ENCODE results near the gene MVK.

The MVK gene

DNA sequence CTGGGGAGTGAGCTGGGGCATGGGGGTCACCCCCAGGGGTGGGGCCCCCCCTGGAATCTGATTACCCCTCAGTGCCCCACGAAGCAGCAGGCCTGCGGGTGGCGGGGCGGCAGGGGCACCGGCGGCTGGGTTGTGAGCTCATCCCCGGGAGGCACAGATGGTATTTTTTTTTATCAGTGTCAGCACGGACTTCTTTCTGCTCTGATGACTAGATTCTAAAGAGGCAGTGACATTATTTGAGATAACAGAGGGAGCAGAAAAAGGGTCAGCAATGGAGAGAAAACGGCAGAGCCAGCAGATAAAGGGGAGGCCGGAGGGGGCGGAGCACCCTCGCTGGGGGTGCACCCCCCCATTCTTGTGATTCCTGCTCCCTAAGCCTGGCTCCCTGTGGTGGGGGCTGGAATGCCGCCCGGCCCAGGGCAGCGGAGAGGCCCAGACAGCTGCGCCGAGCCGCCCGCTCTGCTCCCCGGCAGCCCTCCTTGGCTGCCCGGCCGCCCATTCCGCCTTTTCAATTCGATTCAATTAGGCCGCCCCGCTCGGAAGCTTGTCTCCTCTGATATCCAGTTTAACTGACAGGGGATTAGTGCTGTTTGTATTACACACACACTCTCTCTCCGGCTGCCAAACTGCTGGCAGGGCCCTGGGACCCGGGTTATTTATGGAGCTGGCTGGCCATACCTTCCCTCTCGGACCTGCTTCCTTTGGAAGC lies 32.9 kb downstream of the MVK start:
- DNase-seq (ENCODE audit: low read depth in 2 of 2), result no peak

DNA sequence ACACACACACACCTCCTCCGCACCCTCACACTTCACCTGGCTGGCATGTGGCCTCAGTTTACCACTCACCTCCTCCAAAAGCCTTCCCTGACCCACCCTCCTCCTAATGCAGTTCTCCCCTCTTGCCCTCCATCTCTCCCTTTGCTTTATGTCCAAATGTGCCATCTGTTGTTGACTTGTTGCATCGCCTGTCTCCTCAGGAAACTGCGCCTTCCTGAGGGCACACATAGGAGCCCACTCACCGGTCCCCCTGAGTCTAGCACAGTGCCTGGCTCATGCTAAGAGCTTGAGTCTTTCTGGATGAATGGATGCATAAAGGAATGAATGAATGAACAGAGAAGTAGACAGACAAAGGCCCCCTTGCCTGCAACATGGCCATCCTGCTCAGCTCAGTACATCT lies 34.0 kb downstream of the MVK start:
- DNase-seq (ENCODE audit: low read depth in 2 of 2), result no peak

DNA sequence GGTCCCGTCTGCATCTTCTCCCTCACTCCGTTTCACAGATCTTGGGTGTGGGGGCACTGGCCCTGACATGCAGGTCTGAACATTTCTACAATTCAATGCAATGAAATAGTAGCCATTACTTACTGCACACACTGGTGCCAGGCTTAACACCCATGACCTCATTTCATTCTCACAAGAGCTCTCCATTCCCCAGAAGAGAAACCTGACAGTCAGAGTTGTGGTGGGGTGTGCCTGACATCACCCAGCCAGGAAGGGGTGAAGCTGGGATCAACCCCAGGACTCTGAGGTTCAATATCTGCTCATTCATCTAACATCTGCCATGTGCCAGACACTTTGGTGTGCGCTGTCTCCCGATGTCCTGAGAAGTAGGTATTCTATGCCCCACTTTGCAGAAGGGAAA lies 34.7 kb downstream of the MVK start:
- no peak for DNase-seq (ENCODE audit: low read depth in 2 of 2)

DNA sequence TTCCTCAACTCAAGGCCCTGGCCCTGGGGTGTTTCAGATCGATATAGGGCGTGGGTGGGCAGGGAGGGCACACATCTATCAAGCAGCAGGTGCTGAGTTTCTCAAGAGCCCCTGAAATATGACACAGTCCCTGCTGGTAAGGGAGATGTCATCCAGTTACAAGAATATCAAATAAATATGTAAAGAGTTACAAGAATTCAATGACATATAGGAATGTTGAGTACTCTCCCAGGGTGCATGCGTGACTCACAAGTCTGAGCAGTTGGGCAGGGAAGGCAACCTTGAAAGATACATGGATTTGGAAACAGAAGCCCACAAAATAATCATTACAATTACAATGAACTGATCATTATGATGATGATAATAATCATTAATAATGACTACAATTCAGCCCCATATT lies 35.2 kb downstream of the MVK start:
- no peak for DNase-seq (ENCODE audit: low read depth in 2 of 2)

DNA sequence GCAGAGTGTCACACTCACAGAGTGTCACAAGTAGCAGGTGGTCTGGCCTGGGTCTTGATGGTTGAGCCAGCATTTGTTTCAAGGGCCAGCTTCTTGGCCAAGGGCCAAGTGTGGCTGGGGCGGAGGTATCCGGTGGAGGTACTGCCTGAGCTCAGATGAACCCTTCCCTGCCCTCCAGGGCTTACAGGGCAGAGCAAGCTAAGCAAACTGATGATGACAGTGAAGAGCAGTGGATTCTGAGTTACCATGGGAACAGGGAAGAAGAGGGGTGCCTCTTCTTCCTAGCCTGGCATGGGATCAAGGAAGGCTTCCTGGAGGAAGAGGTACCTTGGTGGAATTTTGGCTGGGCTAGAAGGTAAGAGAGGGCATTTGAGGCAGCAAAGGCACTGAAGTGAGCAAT lies 35.7 kb downstream of the MVK start:
- no peak for DNase-seq (ENCODE audit: low read depth in 2 of 2)

DNA sequence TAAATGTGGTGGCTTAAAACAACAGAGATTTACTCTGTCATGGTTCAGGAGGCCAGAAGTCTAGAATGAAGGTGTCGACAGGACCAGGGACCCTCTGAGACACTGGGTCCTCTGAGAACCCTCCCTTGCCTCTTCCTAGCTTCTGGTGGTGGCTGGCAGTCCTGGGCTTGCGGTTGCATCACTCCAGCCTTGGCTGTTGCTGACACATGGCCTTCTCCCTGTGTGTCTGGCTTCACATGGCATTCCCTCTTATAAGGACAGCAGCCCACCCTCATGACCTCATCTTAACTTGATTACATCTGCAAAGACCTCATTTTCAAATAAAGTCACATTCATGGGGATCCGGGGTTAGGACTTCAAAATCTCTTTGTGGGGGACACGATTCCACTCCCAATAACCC lies 36.9 kb downstream of the MVK start:
- DNase-seq (ENCODE audit: low read depth in 2 of 2), result no peak

DNA sequence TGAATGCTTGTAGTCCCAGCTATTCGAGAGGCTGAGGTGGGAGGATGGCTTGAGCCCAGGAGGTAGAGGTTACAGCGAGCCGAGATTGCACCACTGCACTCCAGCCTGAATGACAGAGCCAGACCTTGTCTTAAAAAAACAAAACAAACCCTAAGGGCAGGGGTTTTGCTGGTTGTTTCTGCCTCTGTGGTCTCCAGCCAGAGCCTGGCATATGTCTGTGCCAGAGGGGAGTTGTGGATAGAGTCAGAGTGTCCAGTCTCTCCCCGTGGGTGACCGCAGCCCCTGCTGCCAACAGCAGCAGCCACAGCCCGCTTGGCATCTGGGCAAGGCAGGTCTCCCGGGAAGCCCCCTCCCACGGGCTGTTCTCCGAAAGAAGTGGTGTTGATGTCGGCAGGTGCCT lies 37.6 kb downstream of the MVK start:
- DNase-seq (ENCODE audit: low read depth in 2 of 2), result no peak

DNA sequence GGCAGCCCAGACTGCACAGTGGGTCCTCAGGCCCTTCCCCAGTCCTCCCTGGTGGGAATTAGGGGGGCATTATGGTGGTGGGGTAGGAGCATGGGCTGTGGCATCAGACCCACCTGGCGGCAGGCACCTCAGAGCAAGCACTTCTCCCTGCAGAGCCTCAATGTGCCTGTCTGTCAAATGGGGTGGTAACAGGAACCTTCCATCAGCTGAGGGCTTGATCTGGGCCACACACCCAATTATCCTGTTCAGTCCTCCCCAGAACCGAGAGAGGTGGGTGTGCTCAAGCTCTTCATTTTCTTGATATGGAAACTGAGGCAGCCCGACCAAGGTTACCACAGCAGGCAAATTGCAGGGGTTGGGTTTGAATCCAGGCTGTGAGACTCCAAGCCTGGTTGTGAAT lies 38.4 kb downstream of the MVK start:
- no peak for DNase-seq (ENCODE audit: low read depth in 2 of 2)

DNA sequence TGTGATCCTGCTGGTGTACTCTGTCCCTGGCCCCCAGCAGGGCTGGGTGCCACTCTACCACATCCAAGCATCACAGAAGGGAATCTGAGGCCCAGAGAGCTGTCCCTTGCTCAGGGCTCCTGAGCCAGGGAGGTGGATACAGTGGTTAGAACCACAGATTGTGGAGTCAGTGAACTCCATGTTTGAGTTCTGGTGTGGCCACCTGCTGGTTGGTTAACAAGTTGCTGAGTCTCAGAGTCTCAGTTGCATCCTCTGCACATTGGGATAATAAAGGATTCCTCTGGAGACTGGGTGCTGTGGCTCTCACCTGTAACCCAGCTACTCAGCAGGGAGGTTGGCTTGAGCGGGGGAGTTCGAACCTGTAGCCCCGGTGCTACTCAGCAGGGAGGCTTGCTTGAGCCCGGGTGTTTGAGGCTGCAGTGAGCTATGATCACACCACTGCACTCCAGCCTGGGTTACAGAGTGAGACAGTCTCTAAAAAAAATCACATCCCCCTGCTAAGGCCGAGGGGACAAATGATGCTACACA lies 39.4 kb downstream of the MVK start:
- no peak for DNase-seq (ENCODE audit: low read depth in 2 of 2)

DNA sequence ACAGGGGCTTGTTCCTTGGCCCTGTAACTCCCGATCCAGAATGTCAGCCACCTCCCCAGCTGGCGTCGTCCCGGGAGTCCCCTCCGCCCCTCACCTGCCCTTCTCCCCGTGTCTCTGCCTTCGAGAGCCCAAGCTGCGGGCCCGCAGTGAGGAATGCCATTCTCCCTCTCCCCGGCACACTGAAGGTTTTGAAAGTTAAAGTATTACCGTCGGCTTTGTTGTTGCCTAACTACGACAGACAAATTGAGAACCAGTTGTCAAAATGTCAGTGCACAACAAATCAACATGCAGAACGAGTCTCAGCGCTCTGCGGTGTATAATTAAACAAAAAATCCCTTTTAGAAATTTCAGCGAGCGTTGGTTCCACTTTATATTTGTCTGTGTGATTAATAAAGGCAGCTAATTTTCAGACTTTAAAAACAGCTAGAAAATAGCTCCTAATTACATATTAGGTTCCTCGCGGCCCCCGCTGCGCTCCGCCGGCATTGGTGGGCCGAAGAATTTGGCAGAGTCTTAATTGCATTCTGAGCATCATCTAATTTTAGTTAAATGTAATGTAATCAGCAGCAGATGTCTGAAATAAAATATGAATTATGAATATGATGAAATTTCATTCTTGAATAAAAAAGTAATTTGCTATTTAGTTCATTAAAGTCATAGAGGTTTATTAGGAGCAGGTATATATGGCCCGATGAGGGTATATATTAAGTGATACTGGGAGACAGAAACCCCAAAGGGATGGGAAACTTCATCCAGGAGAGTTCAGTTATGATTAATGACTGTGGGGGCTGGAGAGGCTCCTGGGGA lies 40.3 kb downstream of the MVK start:
- no peak for DNase-seq (ENCODE audit: low read depth in 2 of 2)

DNA sequence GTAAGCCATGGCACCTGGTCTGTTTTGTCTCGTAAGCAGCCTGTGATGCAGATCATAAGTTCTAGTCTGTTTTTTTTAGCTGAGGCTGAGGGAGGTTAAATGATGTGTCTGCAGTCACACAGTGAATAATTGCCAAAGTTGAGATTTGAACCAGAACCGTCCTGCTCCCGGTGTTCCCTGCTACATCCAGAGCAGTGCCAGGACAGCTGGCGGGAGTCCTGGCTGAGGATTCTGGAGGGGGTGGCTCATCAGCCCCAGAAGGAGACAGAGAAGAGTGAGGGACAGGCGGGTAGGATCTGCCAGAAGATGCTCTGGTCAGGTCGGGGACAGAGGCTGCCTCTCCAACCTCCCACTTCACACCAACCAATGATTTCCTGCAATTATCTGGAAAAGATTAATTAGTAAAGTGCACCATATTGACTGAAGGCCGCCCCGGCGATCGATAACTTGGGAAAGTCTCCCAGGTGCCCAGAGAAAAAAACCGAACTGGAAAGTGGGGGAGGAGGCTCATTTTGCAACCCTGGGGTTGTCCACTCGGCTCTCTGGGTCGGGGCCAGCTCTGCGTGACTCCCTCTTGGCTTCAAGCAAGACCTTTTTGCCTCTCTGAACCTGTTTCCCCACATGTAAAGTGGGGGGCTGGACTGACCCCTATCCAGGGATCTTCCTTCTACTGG lies 42.1 kb downstream of the MVK start:
- DNase-seq (ENCODE audit: low read depth in 2 of 2), result no peak

DNA sequence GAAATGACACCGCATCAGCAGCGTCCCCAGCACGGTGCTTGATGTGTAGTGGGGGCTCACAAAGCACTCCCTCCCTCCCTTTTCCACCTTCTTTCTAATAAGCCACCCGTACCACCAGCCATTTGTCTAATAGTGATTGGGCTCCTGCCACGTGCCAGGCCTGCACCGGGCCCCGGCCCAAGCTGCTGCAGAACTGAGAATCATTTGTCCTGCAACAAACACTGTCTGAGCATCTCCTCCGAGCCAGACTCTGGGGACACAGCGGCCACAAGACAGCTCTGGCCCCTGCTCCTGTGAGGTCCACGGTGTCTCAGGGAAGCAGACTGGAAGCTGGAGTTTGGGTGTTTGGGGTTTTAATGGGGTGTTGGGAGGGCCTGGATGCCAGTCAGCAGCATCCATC lies 43.9 kb downstream of the MVK start:
- DNase-seq (ENCODE audit: low read depth in 2 of 2), result no peak

DNA sequence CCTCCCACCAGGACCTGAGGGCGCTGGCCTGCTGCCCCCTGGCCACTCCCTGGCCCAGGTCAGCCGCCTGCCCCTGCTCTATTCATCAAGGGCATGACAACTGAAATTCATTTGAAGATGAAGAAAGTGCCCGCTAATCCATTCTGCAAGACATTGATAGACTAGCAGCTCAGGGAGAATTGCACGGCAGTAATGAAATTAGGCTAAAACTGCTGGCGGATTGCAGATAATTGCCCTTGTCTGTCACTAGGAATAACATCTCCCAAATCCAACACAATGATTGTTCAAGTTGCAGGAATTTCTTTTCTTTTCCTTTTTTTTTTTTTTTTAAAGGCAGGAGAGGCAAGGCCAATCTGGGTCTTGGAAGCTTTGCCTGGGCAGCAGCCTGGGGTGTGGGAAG lies 44.5 kb downstream of the MVK start:
- no peak for DNase-seq (ENCODE audit: low read depth in 2 of 2)

DNA sequence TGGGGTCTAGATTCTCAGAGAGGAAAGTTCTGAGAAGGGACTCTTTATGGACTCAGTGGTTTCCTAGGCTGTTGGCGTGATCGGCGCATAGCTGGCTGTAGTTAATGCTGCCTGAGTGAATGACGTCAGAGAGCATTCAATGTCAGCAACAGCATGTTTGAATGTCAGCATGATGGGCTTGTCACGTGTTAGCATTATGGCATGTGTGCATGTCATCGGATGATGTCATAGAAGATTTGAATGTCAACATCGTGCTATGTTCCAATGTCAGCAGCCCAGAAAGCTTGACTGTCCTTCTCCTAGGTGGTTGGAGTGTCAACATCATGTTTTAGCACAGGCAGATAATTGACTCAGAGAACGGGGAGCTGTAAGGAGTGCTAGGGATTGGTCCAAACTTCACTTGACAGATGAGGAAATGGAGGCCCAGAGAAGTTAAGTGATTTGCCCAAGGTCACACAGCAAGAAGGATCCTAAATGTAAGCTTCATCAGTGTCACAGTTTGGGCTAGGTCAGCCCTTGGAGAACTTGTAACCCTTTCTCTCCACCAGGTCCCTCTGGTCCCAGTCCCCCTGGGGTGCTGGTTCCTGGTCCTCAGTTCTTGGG lies 45.5 kb downstream of the MVK start:
- no peak for DNase-seq (ENCODE audit: low read depth in 2 of 2)

DNA sequence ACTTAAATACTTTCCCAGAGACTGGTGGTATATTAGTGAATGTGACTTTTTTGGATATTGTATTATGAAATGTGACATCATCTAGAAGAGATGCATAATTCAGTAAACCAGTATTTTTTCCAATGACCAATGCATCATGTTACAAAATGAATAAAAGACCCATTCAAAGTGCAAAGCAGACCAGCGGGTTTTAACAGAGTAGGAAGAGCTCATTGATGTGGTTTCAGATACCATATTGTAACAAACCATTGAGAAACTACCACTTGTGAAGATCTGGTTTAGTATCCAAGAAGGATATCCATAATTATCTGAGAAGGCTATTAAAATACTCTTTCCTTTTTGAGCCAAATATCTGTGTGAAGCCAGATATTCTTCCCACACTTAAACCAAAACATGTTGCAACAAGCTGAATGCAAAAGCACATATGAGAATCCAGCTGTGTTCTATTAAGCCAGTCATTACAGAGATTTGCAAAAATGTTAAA lies 47.7 kb downstream of the MVK start:
- DNase-seq (ENCODE audit: low read depth in 2 of 2), result no peak

DNA sequence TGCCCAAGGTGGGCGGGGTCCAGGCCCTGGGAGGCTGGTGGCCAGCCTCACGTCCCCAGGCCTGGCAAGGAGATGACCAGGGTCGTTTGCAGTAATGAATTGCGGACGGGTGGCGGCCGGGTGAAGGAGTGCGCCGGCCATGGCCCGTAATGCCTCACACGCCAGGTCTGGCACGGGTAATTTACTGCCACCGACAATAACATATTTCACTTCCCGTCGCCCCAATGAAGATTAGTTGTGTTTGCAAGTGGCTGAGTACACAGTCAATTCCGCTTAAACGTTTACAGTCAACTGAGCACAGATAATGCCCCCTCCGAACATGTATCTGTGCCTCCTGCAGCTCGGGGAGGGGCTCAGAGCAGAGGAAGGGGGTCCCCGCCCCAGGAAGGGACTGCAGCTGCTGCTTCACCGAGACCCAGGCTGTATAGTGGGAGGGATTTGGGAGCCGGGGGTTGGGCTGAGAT lies 48.3 kb downstream of the MVK start:
- DNase-seq (ENCODE audit: low read depth in 2 of 2), result no peak

DNA sequence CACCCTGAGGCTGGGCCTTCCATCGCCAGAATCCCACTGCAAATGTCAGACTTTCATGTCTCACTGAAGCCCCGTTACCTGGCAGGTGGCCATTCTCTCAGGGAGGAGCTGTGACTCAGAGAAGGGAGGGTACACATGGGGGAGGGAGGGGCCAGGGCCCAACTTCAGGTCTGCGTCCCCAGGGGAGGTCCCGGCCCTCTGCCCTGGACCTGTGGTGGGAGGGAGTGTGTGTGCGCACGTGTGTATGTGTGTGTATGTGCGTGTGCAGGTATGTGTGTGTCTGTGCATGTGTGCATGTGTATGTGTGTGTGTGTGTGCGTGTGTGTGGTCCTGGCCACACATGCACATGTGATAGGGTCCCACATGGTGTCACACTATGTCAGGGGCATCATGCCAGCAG lies 50.9 kb downstream of the MVK start:
- DNase-seq (ENCODE audit: low read depth in 2 of 2), result no peak

DNA sequence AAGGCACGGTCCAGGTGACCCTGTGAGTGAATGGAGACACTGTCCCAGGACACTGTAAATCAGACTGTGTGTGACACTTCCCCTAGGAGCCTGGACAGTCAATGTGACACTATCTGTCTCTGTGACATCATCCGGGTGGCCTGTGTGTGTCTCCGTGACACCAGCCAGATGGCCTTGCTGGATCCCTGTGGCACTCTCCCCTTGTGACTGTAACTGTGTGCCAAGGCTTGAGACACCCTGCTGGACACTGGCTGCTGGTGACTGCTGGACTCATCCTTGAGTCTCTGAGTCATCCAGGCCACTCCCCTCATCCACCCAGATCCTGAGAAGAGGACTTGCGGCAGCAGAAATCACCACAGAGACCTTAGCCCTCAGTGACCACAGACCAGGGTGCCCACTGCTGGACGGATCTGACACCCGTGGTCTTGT lies 51.6 kb downstream of the MVK start:
- no peak for DNase-seq (ENCODE audit: low read depth in 2 of 2)

DNA sequence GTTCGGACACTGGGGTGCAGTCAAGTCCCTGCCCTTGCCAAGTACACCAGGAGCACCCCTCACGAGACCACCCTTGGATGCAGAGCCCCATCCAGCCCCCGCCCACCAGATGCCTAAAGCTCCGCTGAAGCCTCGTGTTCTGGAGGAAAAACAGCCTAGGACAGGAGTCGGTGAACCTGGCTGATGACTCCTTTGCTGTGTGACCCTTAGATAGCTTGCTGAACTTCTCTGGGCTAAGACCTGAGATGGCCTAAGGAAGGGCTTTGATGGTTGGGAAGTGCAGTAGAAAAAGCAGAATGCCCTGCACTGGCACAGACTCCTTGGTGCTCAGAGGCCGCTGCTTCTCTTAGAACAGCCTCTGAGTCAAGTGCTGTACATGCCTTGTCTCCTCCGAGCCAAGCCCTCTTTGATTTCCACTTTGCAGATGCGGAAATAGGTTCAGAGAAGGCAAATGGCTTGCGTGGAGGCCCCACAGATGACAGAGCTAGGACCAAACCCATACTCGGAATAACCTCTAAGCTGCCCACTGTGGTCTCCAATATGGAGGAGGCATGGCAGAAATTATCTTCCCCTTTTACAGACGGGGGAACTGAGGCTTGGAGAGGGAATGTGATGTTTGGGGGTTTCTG lies 52.3 kb downstream of the MVK start:
- DNase-seq (ENCODE audit: low read depth in 2 of 2), result no peak

DNA sequence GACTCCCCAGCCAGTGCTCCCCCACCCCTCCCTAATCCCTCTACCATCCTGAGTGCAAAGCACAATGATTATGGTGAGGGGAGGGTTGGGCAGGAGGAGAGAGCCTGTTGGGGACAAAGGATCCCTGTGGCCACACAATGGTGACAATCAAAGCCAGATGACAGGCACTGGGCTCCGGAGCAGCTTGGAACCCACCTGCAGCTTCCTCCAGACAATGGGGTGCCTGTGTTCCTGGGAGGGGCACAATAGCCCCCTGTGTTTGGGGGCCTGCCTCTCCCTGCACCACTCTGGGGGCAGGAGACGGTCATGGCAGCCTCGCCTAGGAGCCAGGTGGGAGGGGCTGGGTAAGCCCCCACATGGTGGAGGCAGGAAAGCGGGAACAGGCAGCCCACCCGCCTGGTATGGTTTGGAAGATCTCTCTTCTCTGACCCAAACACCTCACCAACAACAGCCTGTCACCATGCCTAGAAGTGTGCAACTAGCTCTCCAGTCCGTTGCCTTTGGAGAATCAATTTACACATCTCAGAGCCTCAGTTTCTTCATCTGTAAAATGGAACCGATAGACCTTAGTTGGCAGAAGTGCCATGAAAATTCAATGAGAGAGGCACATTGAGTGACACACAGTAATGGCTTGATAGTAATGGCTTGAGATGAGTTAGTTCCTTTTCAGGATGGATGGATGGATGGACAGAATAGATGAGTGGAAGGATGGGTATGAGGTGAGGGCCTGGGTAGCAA lies 53.0 kb downstream of the MVK start:
- DNase-seq (ENCODE audit: low read depth in 2 of 2), result no peak

DNA sequence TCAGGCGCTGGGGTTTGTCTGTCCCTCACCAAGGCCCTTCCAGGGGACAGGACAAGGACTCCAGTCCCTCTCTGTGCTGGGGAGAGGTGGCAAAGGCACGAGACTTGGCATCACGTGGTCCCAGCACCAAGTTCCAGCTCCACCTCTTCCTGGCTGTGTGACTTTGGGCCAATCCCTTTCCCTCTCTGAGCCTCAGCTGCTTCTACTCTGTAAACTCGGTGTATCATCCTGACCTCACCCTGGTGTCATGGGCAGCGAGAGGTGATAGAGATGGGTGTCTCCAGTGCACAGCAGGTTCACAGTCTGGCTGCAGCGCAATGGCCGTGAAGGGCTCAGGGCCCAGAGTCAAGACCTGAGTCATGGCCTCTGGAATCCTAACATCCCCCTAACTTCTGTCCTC lies 54.0 kb downstream of the MVK start:
- no peak for DNase-seq (ENCODE audit: low read depth in 2 of 2)
